IPS-11a (cell line): Measurements from ENCODE around the gene UGT1A5.

Source experiments
- H3K4me3 ChIP-seq: one replicate; pipeline ENCODE4 v1.5.1; 2013; ENCODE audit warnings: low read depth, low read length, control low read depth

UGT1A5 gene

DNA sequence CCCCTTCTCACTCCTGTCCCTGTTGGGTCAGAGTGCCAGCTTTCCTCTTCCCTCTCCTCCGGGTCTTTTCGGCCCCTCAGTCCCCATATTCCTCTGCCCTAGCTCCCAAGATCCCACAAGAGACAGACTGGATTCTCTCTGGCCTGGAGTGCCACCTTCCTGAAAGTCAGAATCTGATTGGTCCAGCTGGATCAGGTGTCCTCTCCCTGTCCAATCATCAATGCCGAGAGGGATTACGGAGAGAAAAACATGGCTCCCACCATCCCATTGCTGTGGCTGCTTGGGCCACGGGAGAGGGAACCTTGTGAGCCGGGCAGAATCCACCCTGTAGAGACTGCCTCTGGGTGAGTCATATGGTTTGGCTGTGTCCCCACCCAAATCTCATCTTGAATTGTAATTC lies 62.7 kb downstream of the UGT1A5 start:
- no peak overlapping the region for H3K4me3 ChIP-seq

GRCh38 chr2:233778030-233778429 lies 65.3 kb downstream of the UGT1A5 start, which contains the start of gene MROH2A:
Gene MROH2A (plus strand): TSS chr2:233778330. CDS start chr2:233779359, 1,029 bp downstream.
- no peak within 1 kb of the TSS for H3K4me3 ChIP-seq

GRCh38 chr2:233779722-233780121 lies 67.0 kb downstream of the UGT1A5 start:
- H3K4me3 ChIP-seq: no peak overlapping the region

GRCh38 chr2:233780771-233781170 lies 68.1 kb downstream of the UGT1A5 start:
- H3K4me3 ChIP-seq: no peak overlapping the region

- no peak overlapping the region for H3K4me3 ChIP-seq
Measured at GRCh38 chr2:233789554-233789953, 76.8 kb downstream of the UGT1A5 start.

- H3K4me3 ChIP-seq: no peak overlapping the region
Measured at GRCh38 chr2:233791151-233791882, 78.6 kb downstream of the UGT1A5 start.

DNA sequence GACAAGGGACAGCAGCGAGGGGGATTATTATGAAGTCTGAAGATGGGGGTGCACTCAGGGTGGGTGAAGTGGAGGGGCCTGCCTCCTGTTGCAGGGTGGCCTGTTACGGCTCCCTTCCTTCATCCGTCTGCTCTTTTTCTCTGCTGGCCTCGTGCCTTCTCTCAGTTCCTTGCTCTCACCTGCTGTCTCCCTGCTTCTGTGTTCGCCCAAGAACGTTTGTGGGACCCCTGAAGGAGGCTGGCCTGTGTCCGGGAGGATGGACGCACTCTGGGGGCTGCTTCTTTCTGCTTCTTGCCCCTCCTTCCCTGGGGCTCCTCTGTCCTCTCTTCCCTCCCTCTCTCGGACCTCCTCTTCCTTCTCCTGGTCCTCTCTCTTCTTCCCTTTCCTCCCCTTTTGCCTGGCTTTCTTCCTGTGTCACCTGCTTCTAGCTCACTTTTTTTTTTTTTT lies 79.2 kb downstream of the UGT1A5 start:
- no peak overlapping the region for H3K4me3 ChIP-seq

DNA sequence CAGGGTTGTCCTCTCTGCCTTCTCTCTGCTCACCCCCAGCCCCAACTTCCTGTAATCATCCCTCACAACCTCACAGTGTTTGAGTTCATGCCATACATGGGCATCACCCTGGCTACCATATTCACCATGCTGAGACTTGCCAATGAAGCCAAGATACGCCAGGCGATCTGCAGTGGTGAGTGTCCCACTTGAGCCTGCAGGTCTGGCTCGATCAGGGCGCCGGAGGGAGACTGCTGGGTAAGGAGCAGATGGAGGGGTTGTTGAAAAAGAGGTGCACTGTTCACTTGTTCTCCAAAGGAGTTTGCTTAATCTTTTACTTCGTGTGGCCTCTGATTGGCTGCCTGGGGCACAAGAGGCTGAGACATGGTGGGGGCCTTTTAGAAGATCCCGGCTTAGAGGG lies 80.0 kb downstream of the UGT1A5 start:
- H3K4me3 ChIP-seq: no peak overlapping the region

DNA sequence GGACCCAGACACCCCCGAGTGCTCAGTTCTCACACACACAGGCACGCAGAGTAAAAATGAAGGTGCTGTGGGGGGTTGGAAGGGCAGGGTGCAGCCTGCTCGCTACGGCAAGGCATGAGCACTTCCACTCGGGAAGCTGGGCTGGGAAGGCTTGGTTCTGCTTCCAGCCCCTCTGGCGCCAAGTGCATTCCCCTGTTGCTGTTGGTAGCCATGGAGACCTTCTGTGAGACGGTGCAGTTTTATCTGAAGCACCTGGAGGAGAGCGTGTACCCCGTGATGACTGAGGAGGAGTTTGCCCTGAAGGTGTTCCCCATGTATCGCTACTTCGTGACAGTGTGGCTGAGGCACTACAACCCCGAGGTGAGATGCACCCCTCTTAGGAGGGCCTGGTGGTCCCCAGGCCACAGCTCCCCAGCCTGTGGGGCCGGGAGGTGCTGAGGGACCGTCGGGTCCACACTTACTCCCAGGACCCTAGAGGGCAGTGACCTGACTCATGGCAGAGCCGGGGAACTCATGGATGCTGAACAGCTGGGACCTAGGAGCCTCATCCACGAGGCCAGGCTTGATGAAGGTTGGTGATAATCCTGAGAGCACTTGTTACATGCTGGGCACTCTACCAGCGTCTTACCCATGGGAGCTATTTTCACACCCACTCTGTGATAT lies 80.9 kb downstream of the UGT1A5 start:
- H3K4me3 ChIP-seq: no peak overlapping the region

DNA sequence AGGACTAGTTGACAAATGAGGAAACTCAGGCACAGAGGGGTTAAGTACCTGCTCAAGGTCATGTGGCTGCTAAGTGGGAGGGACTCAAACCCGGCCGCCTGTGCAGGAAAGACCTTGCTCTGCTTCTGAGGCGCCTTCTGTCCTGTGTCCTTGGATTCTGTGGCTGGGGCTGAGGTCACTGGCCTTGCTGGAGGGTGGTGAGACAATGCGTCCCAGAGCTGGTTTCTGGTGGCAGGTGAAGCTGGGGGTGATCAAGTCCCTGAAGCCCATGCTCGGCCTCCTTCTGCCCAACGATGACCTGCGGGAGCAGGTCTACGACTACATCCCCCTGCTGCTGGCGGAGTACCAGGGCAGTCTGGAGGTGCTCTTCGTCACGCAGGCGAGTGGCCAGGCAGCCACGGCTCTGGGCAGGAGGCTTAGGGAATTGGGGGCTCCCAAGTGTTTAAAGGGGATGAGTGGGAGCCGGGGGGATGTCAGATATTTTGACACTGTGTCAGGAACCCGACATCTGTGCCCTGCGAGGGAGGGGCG lies 81.5 kb downstream of the UGT1A5 start:
- no peak overlapping the region for H3K4me3 ChIP-seq

DNA sequence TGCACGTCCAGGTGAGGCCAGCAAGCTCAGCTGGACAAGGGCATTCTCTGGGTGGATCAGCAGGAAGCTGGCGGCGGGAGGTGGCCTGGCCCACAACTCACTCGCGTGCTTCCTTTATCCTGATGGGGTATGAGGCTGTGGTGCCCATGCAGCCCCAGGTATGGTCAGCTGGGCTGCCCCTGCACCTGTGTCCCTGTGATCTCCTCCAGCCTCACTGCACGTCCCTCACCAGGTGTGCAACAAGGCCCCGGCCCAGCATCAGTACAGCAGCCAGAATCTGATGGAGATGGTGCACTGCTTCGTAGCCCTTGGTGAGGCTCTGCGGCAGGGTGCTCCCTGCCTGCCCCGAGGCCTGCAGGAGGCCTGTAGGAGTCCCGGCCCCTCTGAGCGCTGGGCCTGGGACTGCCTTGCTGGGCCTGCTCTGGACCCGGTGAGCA lies 83.0 kb downstream of the UGT1A5 start:
- no peak overlapping the region for H3K4me3 ChIP-seq

GRCh38 chr2:233796254-233796653 lies 83.5 kb downstream of the UGT1A5 start:
- no peak overlapping the region for H3K4me3 ChIP-seq

DNA sequence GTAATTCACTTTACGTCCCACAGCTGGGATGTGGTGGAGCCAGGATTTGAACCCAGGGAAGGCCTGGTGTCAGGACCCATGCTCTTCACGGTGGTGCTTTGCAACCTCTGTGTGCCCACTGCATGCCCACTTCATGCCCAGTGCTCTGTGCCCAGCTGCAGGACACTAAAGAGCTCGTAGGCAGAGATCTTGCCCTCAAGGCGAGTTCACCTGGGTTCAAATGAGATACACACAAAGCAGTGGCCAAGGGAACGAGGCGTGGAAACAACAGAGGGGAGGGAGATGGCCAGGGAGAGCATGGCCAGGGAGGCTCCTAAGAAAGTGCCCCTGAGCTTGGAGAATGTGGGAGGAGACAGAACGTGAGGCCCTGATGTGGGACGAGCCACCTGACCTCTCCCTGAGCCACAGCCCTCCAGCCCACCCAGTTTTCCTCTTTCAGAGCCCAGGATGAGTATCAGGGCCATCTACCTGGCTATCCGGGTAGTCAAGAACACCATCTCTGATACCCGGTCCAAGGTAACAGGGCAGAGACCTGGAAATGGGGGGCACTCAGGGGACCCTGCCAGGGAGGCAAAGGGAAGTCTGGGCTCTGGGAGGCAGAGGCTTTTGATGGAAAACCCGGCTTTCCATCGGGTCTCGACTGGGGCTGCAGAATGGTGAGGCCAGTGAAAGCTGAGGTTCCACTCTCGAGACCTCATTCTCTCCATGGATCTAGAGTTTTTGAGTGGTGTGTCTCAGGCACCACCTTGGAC lies 85.8 kb downstream of the UGT1A5 start:
- H3K4me3 ChIP-seq: no peak overlapping the region

DNA sequence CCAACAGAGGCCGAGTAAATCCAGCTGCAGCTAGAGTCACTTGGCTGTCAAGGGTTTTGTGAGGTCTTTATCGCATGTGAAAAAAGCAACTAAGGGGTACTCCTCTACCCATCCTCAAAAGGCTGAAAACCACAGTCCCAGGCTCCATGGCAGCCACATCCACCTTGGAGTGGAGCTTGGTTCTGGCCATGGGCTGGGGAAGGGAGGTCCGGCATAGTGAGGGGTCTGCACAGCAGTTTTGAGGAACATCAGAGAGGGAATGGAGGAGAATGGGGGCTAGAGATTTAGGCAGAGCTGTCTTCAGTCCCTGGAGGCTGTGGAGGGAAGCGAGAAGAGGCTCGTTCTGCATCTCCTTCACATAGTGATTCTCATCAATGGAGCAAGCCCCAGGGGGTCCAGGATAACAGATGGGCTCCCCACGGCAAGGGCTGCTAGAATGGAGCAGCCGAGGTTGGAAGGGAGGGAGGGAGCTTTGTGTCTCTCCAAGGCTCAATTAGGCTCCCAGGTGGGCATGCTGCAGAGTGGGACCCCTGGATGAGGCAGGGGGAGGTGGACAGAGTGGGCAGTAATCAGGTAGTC lies 86.5 kb downstream of the UGT1A5 start:
- H3K4me3 ChIP-seq: no peak overlapping the region

DNA sequence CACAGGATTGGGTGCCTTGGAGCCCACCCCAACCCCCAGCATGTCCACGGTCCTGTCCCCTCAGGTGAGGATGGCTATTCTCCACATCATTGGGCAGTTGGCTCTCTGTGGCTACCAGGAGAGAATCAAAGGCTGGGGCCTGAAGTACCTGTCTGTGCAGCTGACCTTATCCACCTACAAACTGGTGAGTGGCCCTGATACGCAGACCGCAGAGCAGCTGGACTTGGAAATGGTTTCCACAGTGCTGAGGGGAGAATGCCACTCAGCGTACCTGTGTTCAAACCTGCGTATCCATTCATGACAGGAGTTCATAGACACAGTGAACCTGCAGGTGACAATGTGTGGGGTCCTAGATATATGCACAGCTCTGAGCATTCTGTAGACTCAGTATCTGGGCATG lies 87.0 kb downstream of the UGT1A5 start:
- no peak overlapping the region for H3K4me3 ChIP-seq

DNA sequence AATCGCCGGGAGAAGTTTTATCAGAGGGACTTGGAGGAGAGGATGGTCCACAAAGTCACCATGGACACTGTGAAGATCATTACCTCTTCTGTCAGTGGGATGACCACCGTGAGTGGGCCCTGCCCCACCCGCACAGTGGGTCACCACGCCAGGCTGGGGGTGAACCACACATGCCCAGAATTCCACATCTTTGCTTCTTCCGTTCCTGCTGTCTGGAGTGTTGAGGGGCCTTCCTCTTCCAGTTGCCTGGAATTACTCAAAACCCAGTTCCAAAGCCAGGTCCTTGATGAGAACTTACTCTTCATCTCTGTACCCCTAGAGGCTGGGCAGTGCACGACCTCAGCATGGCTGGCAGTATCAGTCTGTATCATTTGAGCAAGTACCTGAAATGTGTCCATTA lies 87.5 kb downstream of the UGT1A5 start:
- no peak overlapping the region for H3K4me3 ChIP-seq

GRCh38 chr2:233801357-233802131 lies 88.8 kb downstream of the UGT1A5 start:
- H3K4me3 ChIP-seq: no peak overlapping the region

GRCh38 chr2:233802132-233802815 lies 89.6 kb downstream of the UGT1A5 start:
- H3K4me3 ChIP-seq: no peak overlapping the region

GRCh38 chr2:233803292-233803911 lies 90.7 kb downstream of the UGT1A5 start:
- H3K4me3 ChIP-seq: no peak overlapping the region
